ENCODE measurements around the gene TRABD2B.

Gene TRABD2B

DNA sequence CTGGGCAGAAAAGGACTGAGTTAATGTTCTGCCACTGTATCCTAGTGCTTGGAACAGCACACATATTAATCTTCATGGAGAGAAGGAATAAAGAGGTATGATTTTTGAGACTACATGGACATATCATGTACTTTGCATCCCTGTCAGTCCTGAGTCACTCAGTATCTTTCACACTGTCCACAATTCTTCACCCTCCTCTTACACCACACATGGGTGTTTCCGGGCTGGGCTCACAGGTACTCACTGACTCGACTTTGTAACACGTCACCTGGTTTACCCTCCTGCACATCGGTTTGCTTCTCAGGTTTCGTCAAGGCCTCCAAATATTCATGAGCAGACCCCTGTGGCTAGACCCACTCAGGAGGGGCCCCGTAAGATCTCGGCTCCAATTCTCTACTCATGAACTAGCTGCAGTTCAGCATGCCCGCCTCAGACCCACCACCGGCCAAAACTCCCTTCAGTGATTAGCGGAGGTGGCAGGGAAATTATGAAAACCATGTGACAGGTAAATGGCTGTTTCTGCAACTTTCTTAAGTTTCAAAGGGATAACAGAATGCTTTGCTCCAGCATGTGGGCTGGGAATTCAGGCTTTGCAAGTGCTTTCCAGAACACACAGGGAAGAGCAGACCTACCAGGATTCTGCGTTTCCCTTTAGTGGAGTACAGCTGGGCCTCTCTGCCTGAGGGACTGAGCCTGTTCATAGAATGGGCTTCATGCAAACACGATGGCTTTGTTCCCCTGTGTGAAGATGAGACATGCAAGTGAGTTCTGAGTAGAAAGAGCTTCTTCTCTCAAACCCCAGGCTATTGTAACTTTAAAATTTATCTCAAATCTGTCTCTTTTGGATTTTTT, 31.3 kb upstream of the TRABD2B start:
- H3K9me3 ChIP-seq (ENCODE audit: control insufficient read depth, insufficient read depth, low read length), result no peaks in the 10 kb centered on the region
- H3K4me1 ChIP-seq (ENCODE audit: insufficient read depth, low read length), result peaks cover 18% of the 10 kb centered on the region
- no peaks in the 10 kb centered on the region for H3K36me3 ChIP-seq (ENCODE audit: insufficient read depth, low read length)
- no peak overlapping the region for H3K9ac ChIP-seq (ENCODE audit: low read depth, low read length)

DNA sequence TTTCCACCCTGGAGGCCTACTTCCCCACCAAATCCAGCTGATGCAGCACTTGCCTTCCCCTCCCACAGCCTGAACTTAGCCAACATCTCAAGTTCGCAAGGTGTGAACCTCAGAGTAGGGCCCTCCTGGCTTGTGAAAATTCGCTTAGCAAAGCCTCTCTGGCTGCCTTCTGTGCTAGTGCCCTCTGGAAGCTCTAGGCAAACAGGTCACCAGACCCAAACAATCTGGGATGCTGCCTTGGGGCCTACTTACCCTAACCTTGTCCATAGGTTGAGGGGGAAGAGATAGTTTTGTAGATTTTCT, 30.3 kb upstream of the TRABD2B start:
- Histone ChIP-seq H3K4me1 (ENCODE audit: insufficient read depth, low read length) (peaks cover 18% of the 10 kb centered on the region), H3K9ac (ENCODE audit: low read depth, low read length) (no peak overlapping the region), H3K9me3 (ENCODE audit: control insufficient read depth, insufficient read depth, low read length) (no peaks in the 10 kb centered on the region), H3K36me3 (ENCODE audit: insufficient read depth, low read length) (no peaks in the 10 kb centered on the region)

DNA sequence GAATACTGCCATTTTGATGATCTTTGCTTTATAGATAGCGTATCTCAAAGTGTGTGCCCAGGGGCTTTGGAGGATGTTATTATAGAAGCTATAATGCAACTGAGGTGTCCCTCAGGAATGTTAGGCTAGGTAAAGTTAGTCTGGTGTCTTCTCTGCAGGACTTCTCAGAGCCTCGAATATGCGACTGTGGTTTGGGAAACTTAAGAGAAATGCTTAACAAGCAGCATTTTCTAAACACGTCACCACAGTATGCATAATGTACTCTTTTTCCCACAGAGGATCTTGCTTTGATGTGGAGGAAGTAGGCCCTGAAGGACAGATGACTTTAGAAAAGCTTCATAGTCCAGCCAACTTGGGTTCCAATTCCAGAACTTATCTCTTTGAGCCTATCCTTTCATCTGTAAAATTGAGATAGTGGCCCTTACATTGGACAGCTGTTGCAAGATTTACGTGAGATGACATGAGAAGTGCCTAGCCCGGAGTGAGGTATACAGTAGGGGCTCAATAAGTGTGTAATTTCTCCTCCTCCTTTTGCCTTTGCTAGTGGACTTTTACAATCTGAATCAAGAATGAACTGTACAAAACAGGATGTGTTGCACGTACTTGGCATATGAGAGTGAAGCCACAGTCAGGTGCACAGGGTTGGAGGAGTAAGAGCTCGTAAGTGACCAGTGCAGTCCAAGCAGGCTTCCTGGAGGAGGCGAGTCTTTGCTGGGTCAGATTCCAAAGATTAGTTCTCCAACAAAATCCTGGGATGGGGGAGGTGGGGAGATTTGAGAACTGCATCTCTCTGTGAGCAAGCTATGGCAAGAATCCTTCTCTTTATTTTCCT, 29.7 kb upstream of the TRABD2B start:
- H3K4me1 ChIP-seq (ENCODE audit: insufficient read depth, low read length), result peaks cover 18% of the 10 kb centered on the region
- no peak overlapping the region for H3K9ac ChIP-seq (ENCODE audit: low read depth, low read length)

DNA sequence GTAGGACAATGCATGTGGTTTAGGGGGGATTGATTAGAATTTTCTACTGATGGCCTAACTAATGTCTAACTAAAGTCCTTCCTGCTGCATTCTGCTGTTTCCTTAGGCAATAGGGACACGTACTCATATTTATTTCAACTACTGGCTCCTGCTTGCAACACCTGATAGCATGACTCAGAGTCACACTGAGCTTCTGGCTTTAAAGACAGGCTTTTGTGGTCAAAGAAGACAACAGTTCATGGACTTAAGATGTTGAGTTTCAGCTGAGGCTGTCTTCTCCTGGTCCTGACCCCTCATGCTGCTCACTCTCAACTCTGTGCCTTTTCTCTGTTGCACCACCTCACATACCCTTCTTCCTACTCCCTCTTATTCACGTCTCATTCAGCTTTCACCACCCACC, 29.1 kb upstream of the TRABD2B start:
- peaks cover 18% of the 10 kb centered on the region for H3K4me1 ChIP-seq (ENCODE audit: insufficient read depth, low read length)
- H3K36me3 ChIP-seq (ENCODE audit: insufficient read depth, low read length), result no peaks in the 10 kb centered on the region
- no peak overlapping the region for H3K9ac ChIP-seq (ENCODE audit: low read depth, low read length)
- H3K9me3 ChIP-seq (ENCODE audit: control insufficient read depth, insufficient read depth, low read length), result no peaks in the 10 kb centered on the region

More for the DNA sequence above, 29.7 kb upstream of the TRABD2B start:
- Histone ChIP-seq H3K9me3 (ENCODE audit: control insufficient read depth, insufficient read depth, low read length) (no peaks in the 10 kb centered on the region), H3K36me3 (ENCODE audit: insufficient read depth, low read length) (no peaks in the 10 kb centered on the region)

DNA sequence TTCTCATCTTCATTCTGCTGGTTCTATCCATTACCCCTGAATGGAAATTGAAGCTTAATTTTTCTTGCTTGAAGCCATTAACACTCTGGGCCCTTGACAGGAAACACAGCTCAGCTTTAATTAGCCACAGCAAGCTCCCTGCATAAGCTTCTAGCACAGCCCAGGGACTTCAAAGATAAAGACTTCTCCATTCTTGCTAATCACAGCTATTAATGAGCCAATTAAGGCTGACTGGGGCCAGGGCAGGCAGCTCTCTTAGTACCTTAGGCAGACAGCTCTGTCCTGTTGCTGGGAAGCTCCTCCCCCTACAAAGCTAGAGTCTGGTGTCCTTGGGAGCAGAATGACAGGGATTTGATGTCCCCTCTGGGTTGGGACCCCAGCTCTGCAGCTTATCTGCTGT, 27.9 kb upstream of the TRABD2B start:
- H3K9ac ChIP-seq (ENCODE audit: low read depth, low read length), result no peak overlapping the region
- peaks cover 18% of the 10 kb centered on the region for H3K4me1 ChIP-seq (ENCODE audit: insufficient read depth, low read length)
- no peaks in the 10 kb centered on the region for H3K36me3 ChIP-seq (ENCODE audit: insufficient read depth, low read length)
- H3K9me3 ChIP-seq (ENCODE audit: control insufficient read depth, insufficient read depth, low read length), result no peaks in the 10 kb centered on the region

DNA sequence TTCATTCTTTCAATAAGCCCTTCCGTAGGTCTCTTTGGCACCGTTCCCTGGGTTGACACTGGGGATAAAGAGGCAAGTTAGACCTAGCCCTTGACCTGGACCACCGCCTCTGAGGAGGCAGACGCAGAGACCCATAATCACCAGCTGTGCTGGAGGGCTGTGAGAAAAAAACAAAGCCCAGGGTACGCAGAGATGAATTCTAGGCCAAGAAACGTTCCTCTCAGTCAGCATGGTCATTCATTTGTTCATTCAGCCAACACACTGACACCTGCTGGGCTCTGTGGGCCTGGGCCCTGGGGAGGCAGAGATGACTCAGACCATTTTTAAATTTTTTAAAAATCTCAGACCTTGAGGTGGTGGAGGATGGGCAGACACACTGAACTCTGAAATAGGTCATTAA, 26.3 kb upstream of the TRABD2B start:
- Histone ChIP-seq H3K4me1 (ENCODE audit: insufficient read depth, low read length) (peaks cover 13% of the 10 kb centered on the region; the same call in 1 of the 2 replicates), H3K9me3 (ENCODE audit: control insufficient read depth, insufficient read depth, low read length) (no peaks in the 10 kb centered on the region), H3K36me3 (ENCODE audit: insufficient read depth, low read length) (no peaks in the 10 kb centered on the region), H3K9ac (ENCODE audit: low read depth, low read length) (no peak overlapping the region)

DNA sequence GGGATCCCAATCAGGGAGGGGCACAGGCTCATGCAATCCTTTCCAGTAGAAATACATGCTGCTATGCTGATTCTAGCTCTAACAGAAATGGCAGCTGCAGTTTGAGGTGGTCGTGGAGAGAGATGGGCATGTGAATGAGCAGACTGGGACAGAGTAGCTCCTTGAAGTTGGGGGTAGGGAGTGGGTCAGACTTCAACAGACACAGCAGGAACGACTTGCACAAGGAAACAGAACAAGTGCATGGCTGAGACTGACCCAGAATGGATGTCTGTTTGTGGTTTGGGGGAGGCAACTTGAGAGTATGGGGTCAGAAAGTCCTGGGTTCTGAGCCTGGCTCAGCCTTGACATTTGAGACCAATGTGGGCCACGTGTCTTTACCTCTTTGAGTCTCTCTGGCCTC, 25.1 kb upstream of the TRABD2B start:
- H3K9ac ChIP-seq (ENCODE audit: low read depth, low read length), result no peak overlapping the region

DNA sequence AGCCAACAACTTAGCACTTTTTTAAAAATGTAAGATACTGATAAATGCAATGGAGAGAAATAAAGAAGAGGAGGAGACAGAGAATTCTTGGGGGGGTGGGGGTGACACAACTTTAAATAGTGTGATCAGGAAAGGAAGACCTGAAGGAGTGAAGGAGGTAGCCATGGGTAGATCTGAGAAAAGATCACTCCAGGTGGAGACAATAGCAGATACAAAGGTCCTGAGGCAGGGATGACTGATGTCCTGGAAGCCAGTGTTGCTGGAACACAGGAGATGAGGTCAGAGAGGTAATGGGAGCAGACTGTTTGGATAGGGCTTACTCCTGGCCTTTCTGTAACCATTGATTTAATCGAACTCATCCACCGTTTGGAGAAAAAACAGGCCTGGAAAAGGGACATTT, 24.6 kb upstream of the TRABD2B start:
- Histone ChIP-seq H3K9ac (ENCODE audit: low read depth, low read length) (no peak overlapping the region), H3K9me3 (ENCODE audit: control insufficient read depth, insufficient read depth, low read length) (no peaks in the 10 kb centered on the region), H3K36me3 (ENCODE audit: insufficient read depth, low read length) (no peaks in the 10 kb centered on the region), H3K4me1 (ENCODE audit: insufficient read depth, low read length) (peaks cover 13% of the 10 kb centered on the region; the same call in 1 of the 2 replicates)

More for the DNA sequence above, 25.1 kb upstream of the TRABD2B start:
- Histone ChIP-seq H3K9me3 (ENCODE audit: control insufficient read depth, insufficient read depth, low read length) (no peaks in the 10 kb centered on the region), H3K4me1 (ENCODE audit: insufficient read depth, low read length) (peaks cover 13% of the 10 kb centered on the region; the same call in 1 of the 2 replicates), H3K36me3 (ENCODE audit: insufficient read depth, low read length) (no peaks in the 10 kb centered on the region)

DNA sequence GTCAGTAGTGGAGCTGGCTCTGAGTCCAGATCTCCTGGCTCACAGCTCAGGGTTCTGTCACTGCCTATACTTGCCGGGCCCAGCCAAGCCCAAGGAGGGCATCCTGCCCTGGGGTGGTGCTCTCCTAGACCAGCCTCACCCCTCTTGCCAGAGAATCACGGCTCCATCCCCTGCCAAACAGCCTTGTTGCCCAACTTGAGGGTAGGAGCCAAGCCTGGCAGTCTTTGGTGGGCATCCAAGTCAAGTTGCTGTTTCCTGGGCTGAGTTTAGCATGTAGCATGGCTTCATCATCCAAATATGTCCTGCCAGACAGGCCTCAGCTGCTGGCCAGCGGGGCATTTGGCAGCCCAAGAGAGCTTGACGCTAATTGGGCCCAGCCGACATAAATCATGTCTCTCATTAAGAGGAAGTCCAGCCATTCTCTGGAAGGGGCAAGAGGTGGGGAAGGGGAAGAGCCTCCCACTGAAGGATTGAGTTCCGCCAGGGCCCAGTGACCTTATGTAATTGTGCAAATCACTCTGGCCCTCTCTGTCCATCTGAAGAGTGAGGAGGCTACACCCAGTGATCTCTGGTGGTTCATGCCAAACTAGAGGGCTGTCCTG, 22.6 kb upstream of the TRABD2B start:
- Histone ChIP-seq H3K36me3 (ENCODE audit: insufficient read depth, low read length) (no peaks in the 10 kb centered on the region), H3K9ac (ENCODE audit: low read depth, low read length) (no peak overlapping the region), H3K9me3 (ENCODE audit: control insufficient read depth, insufficient read depth, low read length) (no peaks in the 10 kb centered on the region), H3K4me1 (ENCODE audit: insufficient read depth, low read length) (peaks cover 6% of the 10 kb centered on the region; the same call in 1 of the 2 replicates)

DNA sequence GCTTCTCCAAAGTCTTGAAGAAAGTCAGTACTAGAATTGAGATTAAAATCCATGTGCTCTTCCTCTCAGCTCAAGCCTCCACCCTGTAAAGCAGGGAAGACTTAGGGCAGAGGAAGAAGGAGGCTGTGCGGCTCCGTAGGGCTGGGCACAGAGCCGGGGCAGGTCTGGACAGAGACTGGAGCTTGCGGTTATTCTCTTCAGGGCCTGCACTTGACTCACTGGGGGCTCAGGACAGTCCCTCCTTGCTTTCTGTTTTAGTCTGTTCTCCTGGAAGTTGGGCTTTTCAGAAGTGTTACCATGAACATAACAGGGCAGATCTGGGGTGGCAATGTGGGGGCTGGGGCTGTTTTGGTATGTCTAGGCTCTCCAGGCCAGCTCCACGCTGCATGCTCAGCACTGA, 21.6 kb upstream of the TRABD2B start:
- Histone ChIP-seq H3K4me1 (ENCODE audit: insufficient read depth, low read length) (no peaks in the 10 kb centered on the region), H3K9ac (ENCODE audit: low read depth, low read length) (no peak overlapping the region), H3K9me3 (ENCODE audit: control insufficient read depth, insufficient read depth, low read length) (no peaks in the 10 kb centered on the region), H3K36me3 (ENCODE audit: insufficient read depth, low read length) (no peaks in the 10 kb centered on the region)

DNA sequence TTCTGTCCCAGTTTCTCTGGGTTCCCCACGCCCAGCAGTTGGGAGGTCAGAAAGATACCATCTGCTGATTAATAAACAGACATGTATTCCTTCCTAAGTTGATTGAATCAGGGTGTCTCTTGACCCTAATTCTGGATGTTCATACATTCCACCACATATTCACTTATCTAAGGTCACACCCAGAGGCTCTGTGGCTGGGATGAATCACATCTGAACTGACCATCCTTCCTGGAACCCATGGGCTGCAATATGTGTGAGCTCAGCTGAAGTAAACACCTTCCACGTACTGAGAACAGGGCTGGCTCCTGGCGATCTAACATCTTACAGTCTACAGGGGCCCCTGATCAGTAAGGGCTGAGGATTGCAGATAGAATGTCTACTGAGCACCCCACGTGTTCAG, 20.5 kb upstream of the TRABD2B start:
- no peaks in the 10 kb centered on the region for H3K9me3 ChIP-seq (ENCODE audit: control insufficient read depth, insufficient read depth, low read length)
- no peaks in the 10 kb centered on the region for H3K4me1 ChIP-seq (ENCODE audit: insufficient read depth, low read length)
- no peaks in the 10 kb centered on the region for H3K36me3 ChIP-seq (ENCODE audit: insufficient read depth, low read length)
- no peak overlapping the region for H3K9ac ChIP-seq (ENCODE audit: low read depth, low read length)

DNA sequence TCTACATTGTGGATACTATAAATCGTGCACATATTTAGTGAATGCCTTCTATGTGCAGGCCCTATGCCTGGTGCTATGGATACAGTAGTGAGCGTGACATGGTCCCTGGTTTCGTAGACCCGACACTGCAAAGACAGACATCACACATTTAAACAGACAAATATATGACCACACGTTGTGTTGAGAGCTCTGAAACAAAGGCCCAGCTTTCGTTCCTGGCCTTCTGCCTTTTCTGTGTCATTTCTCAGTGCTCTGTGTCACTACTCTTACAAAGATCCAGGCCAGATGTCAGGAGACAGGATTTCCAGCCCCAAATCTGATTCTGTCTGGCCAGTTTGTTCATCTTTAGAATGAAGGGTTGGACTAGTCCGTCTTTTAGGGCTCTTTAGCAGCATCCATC, 19.3 kb upstream of the TRABD2B start:
- no peaks in the 10 kb centered on the region for H3K4me1 ChIP-seq (ENCODE audit: insufficient read depth, low read length)
- H3K9ac ChIP-seq (ENCODE audit: low read depth, low read length), result no peak overlapping the region
- no peaks in the 10 kb centered on the region for H3K9me3 ChIP-seq (ENCODE audit: control insufficient read depth, insufficient read depth, low read length)
- H3K36me3 ChIP-seq (ENCODE audit: insufficient read depth, low read length), result no peaks in the 10 kb centered on the region

DNA sequence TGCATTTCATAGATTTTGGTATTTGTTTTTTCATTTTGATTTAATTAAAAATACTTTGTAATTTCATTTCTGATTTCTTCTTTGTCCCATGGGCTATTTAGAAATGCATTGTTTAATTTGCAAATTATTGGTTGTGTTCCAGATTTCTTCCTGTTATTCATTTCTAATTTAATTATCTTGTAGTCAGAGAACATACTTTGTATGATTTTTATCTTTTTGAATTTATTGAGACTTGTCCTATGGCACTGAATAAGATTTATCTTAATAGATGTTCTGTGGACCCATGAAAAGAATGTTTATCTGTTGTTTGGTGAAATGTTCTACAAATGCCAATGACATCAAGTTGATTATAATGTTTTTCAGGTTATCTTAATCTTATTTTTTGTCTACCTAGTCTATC, 16.1 kb upstream of the TRABD2B start:
- Histone ChIP-seq H3K4me1 (ENCODE audit: insufficient read depth, low read length) (no peaks in the 10 kb centered on the region), H3K36me3 (ENCODE audit: insufficient read depth, low read length) (no peaks in the 10 kb centered on the region), H3K9ac (ENCODE audit: low read depth, low read length) (no peak overlapping the region), H3K9me3 (ENCODE audit: control insufficient read depth, insufficient read depth, low read length) (no peaks in the 10 kb centered on the region)

DNA sequence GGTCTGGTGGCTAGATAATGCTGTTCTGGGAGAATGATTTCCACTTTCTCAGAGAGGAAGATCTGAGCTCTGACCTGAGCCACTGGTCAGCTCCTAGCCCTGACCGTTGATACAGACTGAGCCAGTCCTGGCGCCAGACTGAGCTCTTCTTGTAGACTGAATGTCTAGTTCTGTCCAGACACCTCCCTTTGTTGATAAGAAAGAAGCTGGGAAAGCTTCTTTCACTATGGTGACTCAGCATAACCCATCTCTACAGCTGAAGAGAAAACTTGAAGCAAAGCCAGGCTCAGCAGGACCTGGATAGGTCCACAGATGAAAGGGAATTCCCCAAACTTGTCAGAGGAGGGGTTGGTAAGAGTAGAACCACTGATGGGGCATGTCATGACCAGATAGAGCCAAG, 9.9 kb upstream of the TRABD2B start:
- Histone ChIP-seq H3K36me3 (ENCODE audit: insufficient read depth, low read length) (no peaks in the 10 kb centered on the region), H3K9ac (ENCODE audit: low read depth, low read length) (no peak overlapping the region), H3K4me1 (ENCODE audit: insufficient read depth, low read length) (peaks cover 26% of the 10 kb centered on the region), H3K9me3 (ENCODE audit: control insufficient read depth, insufficient read depth, low read length) (no peaks in the 10 kb centered on the region)
